Measurements from ENCODE around the gene IL17REL. TPM values are rescaled to one million over a fixed set of nuclear protein-coding genes. Genes with fewer than 3 reads are reported as not detected.

IL17REL gene
- total and polyA plus RNA-seq, 2 of the 13 experiments (the other 11 are each of a cell fraction or from before 2014, with no cell fraction given): not detected

GRCh38 chr22:49951678-49951985, 60.9 kb downstream of the IL17REL start (continued):
- TF ChIP-seq PCBP1 (IDR thresholded peaks at IDR 0.05; ENCODE audit: borderline replicate concordance, low read depth, low read length) (no peak), MBNL3 (CRISPR knock-in tag; conservative IDR thresholded peaks at IDR 0.05) (no peak), ZBTB25 (CRISPR knock-in tag; IDR thresholded peaks at IDR 0.05) (no peak), USF2 (IDR thresholded peaks at IDR 0.05; ENCODE audit: low read depth, low read length) (no peak), USF2 (CRISPR knock-in tag; IDR thresholded peaks at IDR 0.05; ENCODE audit: borderline replicate concordance) (no peak), ZNF564 (CRISPR knock-in tag; IDR thresholded peaks at IDR 0.05) (peak; percentile 22; the same call in 1 of the 2 replicates), ZNF12 (CRISPR knock-in tag; IDR thresholded peaks at IDR 0.05) (no peak), ZFP36L1 (CRISPR knock-in tag; IDR thresholded peaks at IDR 0.05) (no peak), ZNF253 (CRISPR knock-in tag; IDR thresholded peaks at IDR 0.05; ENCODE audit: borderline replicate concordance) (0 out of 2 replicates have a peak, but pooled peaks have one; percentile 0), HBP1 (CRISPR knock-in tag; IDR thresholded peaks at IDR 0.05; ENCODE audit: low read depth) (no peak), ZNF800 (CRISPR knock-in tag; IDR thresholded peaks at IDR 0.05) (no peak), MLLT10 (CRISPR knock-in tag; IDR thresholded peaks at IDR 0.05) (no peak), IRF9 (CRISPR knock-in tag; IDR thresholded peaks at IDR 0.05; ENCODE audit: borderline replicate concordance) (no peak), ZNF547 (CRISPR knock-in tag; IDR thresholded peaks at IDR 0.05) (0 out of 2 replicates have a peak, but pooled peaks have one; percentile 8), GRHL1 (CRISPR knock-in tag; conservative IDR thresholded peaks at IDR 0.05) (no peak), TFE3 (CRISPR knock-in tag; IDR thresholded peaks at IDR 0.05) (no peak), NAIF1 (CRISPR knock-in tag; IDR thresholded peaks at IDR 0.05; ENCODE audit: borderline replicate concordance) (no peak), ZNF678 (CRISPR knock-in tag; IDR thresholded peaks at IDR 0.05) (no peak), KLF15 (CRISPR knock-in tag; IDR thresholded peaks at IDR 0.05; ENCODE audit: borderline replicate concordance) (no peak)

Data from HepG2 (cell line).